GM19324 (cell line): ENCODE measurements around the gene GLCE.
"Not testable (repeated sequence)": the region's sequence is repeated elsewhere in the genome, so short reads cannot be mapped to it uniquely, and the experiment has no call there.

ENCODE experiments used
- ATAC-seq: cut with Tn5 transposase; IDR thresholded peaks from one replicate; pipeline ENCODE4 v1.9.1; 2021; ENCODE audit warnings: mild to moderate bottlenecking, moderate library complexity; ENCODE audit not compliant: unreplicated experiment, low FRiP score

GLCE gene

GRCh38 chr15:69134791-69135190, 25.6 kb upstream of the GLCE start:
- no peak for ATAC-seq

- ATAC-seq = no peak
Observed at GRCh38 chr15:69135499-69135898, 24.9 kb upstream of the GLCE start.

- no peak for ATAC-seq
Observed at GRCh38 chr15:69138963-69139362, 21.5 kb upstream of the GLCE start.

- ATAC-seq = no peak
Observed at GRCh38 chr15:69140306-69140705, 20.1 kb upstream of the GLCE start.

GRCh38 chr15:69141286-69141701, 19.1 kb upstream of the GLCE start:
- no peak for ATAC-seq

GRCh38 chr15:69141833-69142232, 18.6 kb upstream of the GLCE start:
- ATAC-seq = no peak

GRCh38 chr15:69143756-69144436, 16.5 kb upstream of the GLCE start:
- ATAC-seq = no peak

- ATAC-seq = no peak
Observed at GRCh38 chr15:69144530-69144929, 15.9 kb upstream of the GLCE start.

GRCh38 chr15:69145149-69145693, 15.2 kb upstream of the GLCE start:
- no peak for ATAC-seq

GRCh38 chr15:69145694-69146492, 14.5 kb upstream of the GLCE start:
- ATAC-seq = no peak

- ATAC-seq = no peak
Observed at GRCh38 chr15:69146724-69147435, 13.6 kb upstream of the GLCE start.

GRCh38 chr15:69148465-69148864, 12.0 kb upstream of the GLCE start:
- no peak for ATAC-seq

- ATAC-seq = no peak
Observed at GRCh38 chr15:69149163-69149562, 11.3 kb upstream of the GLCE start.

GRCh38 chr15:69149803-69150202, 10.6 kb upstream of the GLCE start:
- no peak for ATAC-seq

- no peak for ATAC-seq
Observed at GRCh38 chr15:69150336-69150735, 10.1 kb upstream of the GLCE start.

GRCh38 chr15:69150841-69151240, 9.6 kb upstream of the GLCE start:
- no peak for ATAC-seq

- ATAC-seq = no peak
Observed at GRCh38 chr15:69153046-69153445, 7.4 kb upstream of the GLCE start.

GRCh38 chr15:69153587-69153986, 6.8 kb upstream of the GLCE start:
- ATAC-seq = not testable (repeated sequence)

- ATAC-seq = no peak
Observed at GRCh38 chr15:69154078-69154477, 6.4 kb upstream of the GLCE start.

- ATAC-seq = no peak
Observed at GRCh38 chr15:69154684-69155083, 5.8 kb upstream of the GLCE start.

- ATAC-seq = no peak
Observed at GRCh38 chr15:69156736-69157381, 3.6 kb upstream of the GLCE start.
